ENCODE results near the gene WFDC10B. TPM values are rescaled to one million over a fixed set of nuclear protein-coding genes. Genes with fewer than 3 reads are reported as not detected.
"Not testable (repeated sequence)": the region's sequence is repeated elsewhere in the genome, so short reads cannot be mapped to it uniquely, and the experiment has no call there.

Gene WFDC10B
- total and polyA plus RNA-seq, 4 donors = not detected

DNA sequence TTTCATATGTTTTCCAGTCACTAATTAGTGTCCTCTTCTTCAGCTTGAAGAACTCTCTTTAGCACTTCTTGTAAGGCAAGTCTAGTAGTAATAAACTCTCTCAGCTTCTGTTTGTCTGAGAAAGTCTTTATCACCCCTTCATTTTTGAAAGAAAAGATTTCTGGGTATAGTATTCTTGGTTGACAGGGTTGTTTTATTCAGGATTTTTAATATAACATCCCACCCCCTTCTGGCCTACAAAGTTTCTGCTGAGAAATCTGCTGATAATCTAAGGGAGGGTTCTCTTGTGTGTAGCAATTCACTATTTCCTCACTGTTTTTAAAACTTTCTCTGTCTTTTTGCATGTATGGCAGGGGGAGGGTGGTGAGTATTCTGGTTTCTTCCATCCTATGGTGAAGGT lies 25.2 kb downstream of the WFDC10B start:
- DNase-seq (ENCODE audit: low spot score) = no peak
- Histone ChIP-seq H3K9me3 (ENCODE audit: control insufficient read depth in 4 of 4, low read length in 3 of 4) (peaks cover 4 to 32% (median 12%) of the 10 kb centered on the region in 4 donors), H3K27ac (ENCODE audit: low read depth in 1 of 2, low read length in 2 of 2) (no peak overlapping the region), H3K4me1 (ENCODE audit: control insufficient read depth in 4 of 4, insufficient read depth in 4 of 4, low read length in 3 of 4) (no peaks in the 10 kb centered on the region), H3K4me3 (ENCODE audit: low read depth in 1 of 3, low read length in 3 of 3) (no peak overlapping the region), H3K9ac (ENCODE audit: low read depth in 1 of 2, low read length in 2 of 2) (no peak overlapping the region), H3K27me3 (ENCODE audit: control insufficient read depth in 4 of 4, insufficient read depth in 4 of 4, low read length in 3 of 4) (peaks cover 0 to 8% (median 0%) of the 10 kb centered on the region in 4 donors), H3K36me3 (ENCODE audit: control insufficient read depth in 4 of 4, insufficient read depth in 3 of 4, low read depth in 1 of 4, low read length in 3 of 4) (no peaks in the 10 kb centered on the region)
- no peak for TF ChIP-seq JUND (IDR thresholded peaks at IDR 0.05)
- no peak for TF ChIP-seq RAD21 (IDR thresholded peaks at IDR 0.05)
- TF ChIP-seq TAF1 (conservative IDR thresholded peaks at IDR 0.05) = no peak
- no peak for TF ChIP-seq RXRA (IDR thresholded peaks at IDR 0.05)
- TF ChIP-seq, protein P1, sequence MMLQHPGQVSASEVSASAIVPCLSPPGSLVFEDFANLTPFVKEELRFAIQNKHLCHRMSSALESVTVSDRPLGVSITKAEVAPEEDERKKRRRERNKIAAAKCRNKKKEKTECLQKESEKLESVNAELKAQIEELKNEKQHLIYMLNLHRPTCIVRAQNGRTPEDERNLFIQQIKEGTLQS (IDR thresholded peaks at IDR 0.05) = no peak
- no peak for TF ChIP-seq YY1 (IDR thresholded peaks at IDR 0.05)
- no peak for TF ChIP-seq GABPA (IDR thresholded peaks at IDR 0.05 in 1 of 2, conservative IDR thresholded peaks at IDR 0.05 in 1 of 2)
- TF ChIP-seq EGR1 (IDR thresholded peaks at IDR 0.05; ENCODE audit: low read depth in 2 of 2) = no peak
- TF ChIP-seq NR2F2 (IDR thresholded peaks at IDR 0.05) = no peak
- TF ChIP-seq, protein P2, sequence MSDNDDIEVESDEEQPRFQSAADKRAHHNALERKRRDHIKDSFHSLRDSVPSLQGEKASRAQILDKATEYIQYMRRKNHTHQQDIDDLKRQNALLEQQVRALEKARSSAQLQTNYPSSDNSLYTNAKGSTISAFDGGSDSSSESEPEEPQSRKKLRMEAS (IDR thresholded peaks at IDR 0.05) = no peak
- no peak for TF ChIP-seq HNF4A (conservative IDR thresholded peaks at IDR 0.05)
- no peak for TF ChIP-seq HNF4G (IDR thresholded peaks at IDR 0.05)

DNA sequence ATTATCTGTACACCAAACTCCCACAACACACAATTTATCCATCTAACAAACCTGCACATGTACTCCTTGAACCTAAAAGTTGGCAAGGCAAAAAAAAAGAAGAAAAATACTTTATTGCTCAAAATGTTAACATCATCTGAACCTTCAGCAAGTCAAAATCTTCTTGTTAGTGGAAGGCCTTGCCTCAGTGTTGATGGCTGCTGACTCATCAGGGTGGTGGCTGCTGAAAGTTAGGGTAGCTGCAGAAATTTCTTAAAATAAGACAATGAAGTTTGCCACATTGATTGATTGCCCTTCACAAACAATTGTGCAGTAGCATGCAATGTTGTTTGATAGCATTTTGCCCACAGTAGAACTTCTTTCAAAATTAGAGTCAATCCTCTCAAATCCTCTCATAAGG lies 32.1 kb downstream of the WFDC10B start:
- Histone ChIP-seq H3K4me1 (ENCODE audit: control insufficient read depth in 4 of 4, insufficient read depth in 4 of 4, low read length in 3 of 4) (no peaks in the 10 kb centered on the region), H3K4me3 (ENCODE audit: low read depth in 1 of 3, low read length in 3 of 3) (no peak overlapping the region), H3K36me3 (ENCODE audit: control insufficient read depth in 4 of 4, insufficient read depth in 3 of 4, low read depth in 1 of 4, low read length in 3 of 4) (peaks cover 0 to 2% (median 0%) of the 10 kb centered on the region in 4 donors), H3K27me3 (ENCODE audit: control insufficient read depth in 4 of 4, insufficient read depth in 4 of 4, low read length in 3 of 4) (no peaks in the 10 kb centered on the region), H3K27ac (ENCODE audit: low read depth in 1 of 2, low read length in 2 of 2) (no peak overlapping the region), H3K9ac (ENCODE audit: low read depth in 1 of 2, low read length in 2 of 2) (no peak overlapping the region), H3K9me3 (ENCODE audit: control insufficient read depth in 4 of 4, low read length in 3 of 4) (peaks cover 0 to 5% (median 0%) of the 10 kb centered on the region in 4 donors)
- TF ChIP-seq, protein P3, sequence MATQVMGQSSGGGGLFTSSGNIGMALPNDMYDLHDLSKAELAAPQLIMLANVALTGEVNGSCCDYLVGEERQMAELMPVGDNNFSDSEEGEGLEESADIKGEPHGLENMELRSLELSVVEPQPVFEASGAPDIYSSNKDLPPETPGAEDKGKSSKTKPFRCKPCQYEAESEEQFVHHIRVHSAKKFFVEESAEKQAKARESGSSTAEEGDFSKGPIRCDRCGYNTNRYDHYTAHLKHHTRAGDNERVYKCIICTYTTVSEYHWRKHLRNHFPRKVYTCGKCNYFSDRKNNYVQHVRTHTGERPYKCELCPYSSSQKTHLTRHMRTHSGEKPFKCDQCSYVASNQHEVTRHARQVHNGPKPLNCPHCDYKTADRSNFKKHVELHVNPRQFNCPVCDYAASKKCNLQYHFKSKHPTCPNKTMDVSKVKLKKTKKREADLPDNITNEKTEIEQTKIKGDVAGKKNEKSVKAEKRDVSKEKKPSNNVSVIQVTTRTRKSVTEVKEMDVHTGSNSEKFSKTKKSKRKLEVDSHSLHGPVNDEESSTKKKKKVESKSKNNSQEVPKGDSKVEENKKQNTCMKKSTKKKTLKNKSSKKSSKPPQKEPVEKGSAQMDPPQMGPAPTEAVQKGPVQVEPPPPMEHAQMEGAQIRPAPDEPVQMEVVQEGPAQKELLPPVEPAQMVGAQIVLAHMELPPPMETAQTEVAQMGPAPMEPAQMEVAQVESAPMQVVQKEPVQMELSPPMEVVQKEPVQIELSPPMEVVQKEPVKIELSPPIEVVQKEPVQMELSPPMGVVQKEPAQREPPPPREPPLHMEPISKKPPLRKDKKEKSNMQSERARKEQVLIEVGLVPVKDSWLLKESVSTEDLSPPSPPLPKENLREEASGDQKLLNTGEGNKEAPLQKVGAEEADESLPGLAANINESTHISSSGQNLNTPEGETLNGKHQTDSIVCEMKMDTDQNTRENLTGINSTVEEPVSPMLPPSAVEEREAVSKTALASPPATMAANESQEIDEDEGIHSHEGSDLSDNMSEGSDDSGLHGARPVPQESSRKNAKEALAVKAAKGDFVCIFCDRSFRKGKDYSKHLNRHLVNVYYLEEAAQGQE (IDR thresholded peaks at IDR 0.05) = no peak
- no peak for TF ChIP-seq JUND (IDR thresholded peaks at IDR 0.05)
- TF ChIP-seq FOXA1 (IDR thresholded peaks at IDR 0.05) = no peak
- no peak for TF ChIP-seq FOXA2 (IDR thresholded peaks at IDR 0.05)
- no peak for DNase-seq (ENCODE audit: low spot score)

DNA sequence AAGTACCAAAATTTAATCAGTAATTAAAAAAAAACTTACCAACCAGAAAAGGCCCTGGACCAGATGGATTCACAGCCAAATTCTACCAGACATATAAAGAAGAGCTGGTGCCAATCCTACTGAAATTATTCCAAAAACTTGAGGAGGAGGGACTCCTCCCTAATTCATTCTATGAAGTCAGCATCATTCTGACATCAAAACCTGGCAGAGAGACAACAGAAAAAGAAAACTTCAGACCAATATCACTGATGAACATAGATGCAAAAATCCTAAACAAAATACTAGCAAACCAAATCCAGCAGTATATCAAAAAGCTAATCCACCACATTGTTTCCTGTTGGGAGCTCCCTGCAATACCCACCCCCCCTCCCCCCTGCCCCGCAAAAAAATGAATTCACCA lies 34.7 kb downstream of the WFDC10B start, which contains the start of gene WFDC11:
Gene WFDC11, minus strand, starts transcription at position 101 of the 400 bp plus-strand sequence. CDS start 19,639 bp downstream, outside the sequence.
- DNase-seq (ENCODE audit: low spot score) = no peak
- 72% methylated on average over 1 of the region's 1 CpG for WGBS
- no peaks in the 10 kb centered on the region for H3K4me1 ChIP-seq (ENCODE audit: control insufficient read depth in 4 of 4, insufficient read depth in 4 of 4, low read length in 3 of 4)
- H3K4me3 ChIP-seq (ENCODE audit: low read depth in 1 of 3, low read length in 3 of 3) = no peak within 1 kb of the TSS
- TF ChIP-seq YY1 (IDR thresholded peaks at IDR 0.05) (no peak), EGR1 (IDR thresholded peaks at IDR 0.05; ENCODE audit: low read depth in 2 of 2) (no peak), TAF1 (conservative IDR thresholded peaks at IDR 0.05) (no peak), HNF4A (conservative IDR thresholded peaks at IDR 0.05) (no peak)
- TF ChIP-seq, protein P3 (IDR thresholded peaks at IDR 0.05) = no peak
- no peaks in the 10 kb centered on the region for H3K27me3 ChIP-seq (ENCODE audit: control insufficient read depth in 4 of 4, insufficient read depth in 4 of 4, low read length in 3 of 4)
- H3K27ac ChIP-seq (ENCODE audit: low read depth in 1 of 2, low read length in 2 of 2) = no peak within 1 kb of the TSS
- H3K36me3 ChIP-seq (ENCODE audit: control insufficient read depth in 4 of 4, insufficient read depth in 3 of 4, low read depth in 1 of 4, low read length in 3 of 4) = peaks cover 0 to 2% (median 0%) of the 10 kb centered on the region in 4 donors
- no peaks in the 10 kb centered on the region for H3K9me3 ChIP-seq (ENCODE audit: control insufficient read depth in 4 of 4, low read length in 3 of 4)
- no peak within 1 kb of the TSS for H3K9ac ChIP-seq (ENCODE audit: low read depth in 1 of 2, low read length in 2 of 2)

DNA sequence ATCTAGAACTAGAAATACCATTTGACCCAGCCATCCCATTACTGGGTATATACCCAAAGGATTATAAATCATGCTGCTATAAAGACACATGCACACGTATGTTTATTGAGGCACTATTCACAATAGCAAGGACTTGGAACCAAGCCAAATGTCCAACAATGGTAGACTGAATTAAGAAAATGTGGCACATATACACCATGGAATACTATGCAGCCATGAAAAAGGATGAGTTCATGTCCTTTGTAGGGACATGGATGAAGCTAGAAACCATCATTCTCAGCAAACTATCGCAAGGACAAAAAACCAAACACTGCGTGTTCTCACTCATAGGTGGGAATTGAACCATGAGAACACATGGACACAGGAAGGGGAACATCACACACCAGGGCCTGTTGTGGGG lies 47.8 kb downstream of the WFDC10B start:
- not testable (repeated sequence) for H3K27ac ChIP-seq (ENCODE audit: low read depth in 1 of 2, low read length in 2 of 2); H3K9ac ChIP-seq (ENCODE audit: low read depth in 1 of 2, low read length in 2 of 2); H3K27me3 ChIP-seq (ENCODE audit: control insufficient read depth in 4 of 4, insufficient read depth in 4 of 4, low read length in 3 of 4); H3K4me1 ChIP-seq (ENCODE audit: control insufficient read depth in 4 of 4, insufficient read depth in 4 of 4, low read length in 3 of 4); DNase-seq (ENCODE audit: low spot score); H3K36me3 ChIP-seq (ENCODE audit: control insufficient read depth in 4 of 4, insufficient read depth in 3 of 4, low read depth in 1 of 4, low read length in 3 of 4); H3K4me3 ChIP-seq (ENCODE audit: low read depth in 1 of 3, low read length in 3 of 3); H3K9me3 ChIP-seq (ENCODE audit: control insufficient read depth in 4 of 4, low read length in 3 of 4)
- WGBS = 86% methylated on average over 3 of the region's 3 CpGs
